Neural progenitor cell (in vitro differentiated cells): ENCODE results near the gene B4GALNT3. TPM values are rescaled to one million over a fixed set of nuclear protein-coding genes. Genes with fewer than 3 reads are reported as not detected.

Experiments used
- DNase-seq: peaks from one replicate; pipeline ENCODE4 v3.0.0-alpha.2; 2016; ENCODE audit warnings: low spot score
- H2AFZ ChIP-seq: fragments of 200-600 bp; sonication (generic); replicated peaks from 2 replicates; pipeline ENCODE4 v1.6.1; 2016; ENCODE audit warnings: antibody characterized with exemption
- H3F3A ChIP-seq: fragments of 200-600 bp; sonication (generic); 2 replicates; pipeline ENCODE4 v1.6.1; 2016; ENCODE audit warnings: antibody characterized with exemption, low read depth
- H3K27ac ChIP-seq: fragments of 200-600 bp; sonication (generic); 2 replicates; pipeline ENCODE4 v1.5.1; 2016; ENCODE audit warnings: mild to moderate bottlenecking
- H3K27me3 ChIP-seq: fragments of 200-600 bp; sonication (generic); 2 replicates; pipeline ENCODE4 v1.6.1; 2016; ENCODE audit warnings: mild to moderate bottlenecking, moderate library complexity
- H3K36me3 ChIP-seq: fragments of 200-600 bp; sonication (generic); 2 replicates; pipeline ENCODE4 v1.5.1; 2016
- H3K4me1 ChIP-seq: fragments of 200-600 bp; sonication (generic); 2 replicates; pipeline ENCODE4 v1.6.1; 2016; ENCODE audit warnings: mixed run types
- H3K4me2 ChIP-seq: fragments of 200-600 bp; sonication (generic); 2 replicates; pipeline ENCODE4 v1.6.1; 2016
- H3K4me3 ChIP-seq: fragments of 200-600 bp; sonication (generic); 2 replicates; pipeline ENCODE4 v1.5.1; 2016
- H3K79me2 ChIP-seq: fragments of 200-600 bp; sonication (generic); 2 replicates; pipeline ENCODE4 v1.6.1; 2016; ENCODE audit warnings: low read depth
- H3K9ac ChIP-seq: fragments of 200-600 bp; sonication (generic); 2 replicates; pipeline ENCODE4 v1.6.1; 2016
- H3K9me3 ChIP-seq: fragments of 200-600 bp; sonication (generic); 2 replicates; pipeline ENCODE4 v1.5.1; 2016; ENCODE audit warnings: low read depth
- H4K20me1 ChIP-seq: fragments of 200-600 bp; sonication (generic); 2 replicates; pipeline ENCODE4 v1.6.1; 2016; ENCODE audit warnings: low read depth
- H3K27ac Mint-ChIP-seq: 3 replicates; pipeline ENCODE4 v1.8.0; 2021; ENCODE audit warnings: mixed read lengths
- H3K27me3 Mint-ChIP-seq: 2 replicates; pipeline ENCODE4 v1.8.0; 2022; ENCODE audit warnings: low read depth, mild to moderate bottlenecking, inconsistent platforms, moderate library complexity, mixed read lengths; ENCODE audit not compliant: insufficient read depth
- H3K36me3 Mint-ChIP-seq: 3 replicates; pipeline ENCODE4 v1.8.0; 2021; ENCODE audit warnings: mixed read lengths
- H3K4me1 Mint-ChIP-seq: 3 replicates; pipeline ENCODE4 v1.8.0; 2021; ENCODE audit warnings: mixed read lengths
- H3K4me3 Mint-ChIP-seq: 3 replicates; pipeline ENCODE4 v1.8.0; 2021; ENCODE audit warnings: mild to moderate bottlenecking, moderate library complexity, mixed read lengths
- H3K9me3 Mint-ChIP-seq: 3 replicates; pipeline ENCODE4 v1.8.0; 2020; ENCODE audit warnings: mixed read lengths
- CTCF ChIP-seq: fragments of 200-600 bp; sonication (generic); IDR thresholded peaks from 2 replicates; pipeline ENCODE4 v1.5.1; 2017; ENCODE audit warnings: antibody characterized with exemption, mild to moderate bottlenecking
- EZH2 ChIP-seq: fragments of 200-600 bp; sonication (generic); IDR thresholded peaks from 2 replicates; pipeline ENCODE4 v1.6.1; 2017; ENCODE audit warnings: antibody characterized with exemption, mild to moderate bottlenecking, moderate library complexity
- EZH2phosphoT487 ChIP-seq: fragments of 200-600 bp; sonication (generic); IDR thresholded peaks from 2 replicates; pipeline ENCODE4 v1.6.1; 2017; ENCODE audit warnings: antibody characterized with exemption
- total RNA-seq: library from RNA; depleted of rRNA; stranded (reverse); fragments of >200 nt; gene quantifications from 2 replicates; pipeline ENCODE4 v1.2.3, GENCODE V29; 2015; ENCODE audit warnings: low replicate concordance

Gene B4GALNT3
- total RNA-seq, 1 donor from 2014 or later, result 29.0 TPM

GRCh38 chr12:454833-455232 is 4.9 kb upstream of the B4GALNT3 start:
- Mint-ChIP-seq H3K27me3 (peaks cover 17% of the 10 kb centered on the region), H3K9me3 (peaks cover 6% of the 10 kb centered on the region), H3K4me3 (no peak overlapping the region), H3K36me3 (peaks cover 4% of the 10 kb centered on the region), H3K27ac (no peak overlapping the region), H3K4me1 (peaks cover 20% of the 10 kb centered on the region)
- H2AFZ ChIP-seq, result no peak overlapping the region
- no peak overlapping the region for H3K4me2 ChIP-seq
- H3K27ac ChIP-seq, result no peak overlapping the region
- no peak for TF ChIP-seq EZH2
- no peak for TF ChIP-seq CTCF
- TF ChIP-seq EZH2phosphoT487, result no peak
- H3K36me3 ChIP-seq, result no peaks in the 10 kb centered on the region
- no peaks in the 10 kb centered on the region for H3K9me3 ChIP-seq
- H3K4me1 ChIP-seq, result peaks cover 5% of the 10 kb centered on the region
- H3K79me2 ChIP-seq, result no peaks in the 10 kb centered on the region
- H4K20me1 ChIP-seq, result no peaks in the 10 kb centered on the region
- no peak overlapping the region for H3K4me3 ChIP-seq
- DNase-seq, result no peak
- peaks cover 25% of the 10 kb centered on the region for H3K27me3 ChIP-seq
- no peak overlapping the region for H3K9ac ChIP-seq
- peaks cover 8% of the 10 kb centered on the region for H3F3A ChIP-seq

GRCh38 chr12:455821-456220 is 3.9 kb upstream of the B4GALNT3 start:
- Histone ChIP-seq H3K27me3 (peaks cover 31% of the 10 kb centered on the region), H3F3A (peaks cover 12% of the 10 kb centered on the region), H3K4me1 (peaks cover 6% of the 10 kb centered on the region), H3K36me3 (no peaks in the 10 kb centered on the region), H3K4me3 (no peak overlapping the region), H3K4me2 (no peak overlapping the region), H3K27ac (no peak overlapping the region), H4K20me1 (peaks cover 2% of the 10 kb centered on the region), H3K9me3 (no peaks in the 10 kb centered on the region), H2AFZ (no peak overlapping the region), H3K79me2 (peaks cover 4% of the 10 kb centered on the region), H3K9ac (no peak overlapping the region)
- Mint-ChIP-seq H3K4me1 (peaks cover 20% of the 10 kb centered on the region), H3K27me3 (peaks cover 18% of the 10 kb centered on the region), H3K27ac (no peak overlapping the region), H3K9me3 (peaks cover 6% of the 10 kb centered on the region), H3K36me3 (peaks cover 4% of the 10 kb centered on the region), H3K4me3 (no peak overlapping the region)
- DNase-seq, result no peak
- TF ChIP-seq EZH2phosphoT487 (no peak), CTCF (no peak), EZH2 (no peak)

- Mint-ChIP-seq H3K4me1 (peaks cover 23% of the 10 kb centered on the region), H3K27me3 (peaks cover 37% of the 10 kb centered on the region), H3K4me3 (no peak overlapping the region), H3K36me3 (peaks cover under 1% of the 10 kb centered on the region), H3K9me3 (peaks cover under 1% of the 10 kb centered on the region), H3K27ac (no peak overlapping the region)
- Histone ChIP-seq H3K4me1 (peaks cover 11% of the 10 kb centered on the region), H3K36me3 (no peaks in the 10 kb centered on the region), H3K4me3 (no peak overlapping the region), H3K27me3 (peaks cover 41% of the 10 kb centered on the region), H3K27ac (no peak overlapping the region), H3K9ac (no peak overlapping the region), H3K4me2 (no peak overlapping the region), H3K9me3 (no peaks in the 10 kb centered on the region), H4K20me1 (peaks cover 17% of the 10 kb centered on the region), H2AFZ (no peak overlapping the region), H3F3A (peaks cover 15% of the 10 kb centered on the region), H3K79me2 (peaks cover 8% of the 10 kb centered on the region)
- DNase-seq, result no peak
- TF ChIP-seq CTCF (no peak), EZH2 (no peak), EZH2phosphoT487 (no peak)
Measured at GRCh38 chr12:457676-458075, 2.1 kb upstream of the B4GALNT3 start.
